Measurements from ENCODE around the gene PPME1. TPM values are rescaled to one million over a fixed set of nuclear protein-coding genes. Genes with fewer than 3 reads are reported as not detected.

PPME1 gene
- total RNA-seq, result 18.4 and 21.0 TPM in 2 replicates

GRCh38 chr11:74170694-74171629, at the start of gene PPME1, which contains the start of gene C2CD3:
Gene PPME1 (plus strand): TSS chr11:74171289. CDS start chr11:74171422, 133 bp downstream.
Gene C2CD3 (minus strand): TSS chr11:74171002. CDS start chr11:74170792, 210 bp downstream.

Other genes starting within 250 kb of the PPME1 start
- gene DNAJB13, start 220.3 kb upstream of the PPME1 start, total RNA-seq, result not detected in 2 replicates
- gene UCP2, start 188.4 kb upstream of the PPME1 start, total RNA-seq, result 1.3 and 2.1 TPM in 2 replicates
- 0.22 and 0.26 TPM in 2 replicates for gene UCP3, start 162.2 kb upstream of the PPME1 start, total RNA-seq
- 7.8 and 11.0 TPM in 2 replicates for gene C2CD3, start 287 bp upstream of the PPME1 start, total RNA-seq
- gene P4HA3, start 140.4 kb downstream of the PPME1 start, total RNA-seq, result 58.8 and 82.8 TPM in 2 replicates
- 40.5 and 52.4 TPM in 2 replicates for gene PGM2L1, start 227.1 kb downstream of the PPME1 start, total RNA-seq

Data from dermis lymphatic vessel endothelial cell (primary cell).